Measurements from ENCODE around the gene TNFRSF19. TPM values are rescaled to one million over a fixed set of nuclear protein-coding genes. Genes with fewer than 3 reads are reported as not detected.

The TNFRSF19 gene
- total and polyA plus RNA-seq, 10 donors: 1.0 to 12.2 (median 3.8) TPM

DNA sequence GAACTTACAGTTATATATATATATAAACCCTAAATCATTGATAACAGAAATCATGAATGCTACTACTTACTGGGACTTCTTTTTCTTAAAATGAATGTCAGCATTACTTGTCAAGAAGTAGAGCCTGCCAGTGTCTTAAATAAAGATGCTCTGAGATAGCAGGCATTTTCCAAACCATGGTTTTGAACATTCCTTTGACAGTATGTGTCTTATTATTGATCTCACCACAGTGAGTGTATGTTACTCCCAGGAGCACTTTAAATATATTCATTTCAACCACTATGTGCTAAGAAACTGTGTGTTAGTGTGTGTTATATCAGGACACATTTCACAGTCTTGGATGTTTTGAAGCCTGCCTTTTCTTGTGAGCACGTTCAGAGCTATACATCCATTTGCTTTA is 28.2 kb downstream of the TNFRSF19 start:
- H3K9me3 ChIP-seq: peaks cover 0 to 9% (median 3%) of the 10 kb centered on the region in 8 donors
- no peaks in the 10 kb centered on the region for H3K4me1 ChIP-seq
- peaks cover 0 to 12% (median 0%) of the 10 kb centered on the region in 6 donors for H3K36me3 ChIP-seq
- WGBS, 5 donors: 69 to 89% (median 85%) methylated on average over 1 of the region's 1 CpG
- H3K27ac ChIP-seq: no peak overlapping the region
- TF ChIP-seq, protein P1, sequence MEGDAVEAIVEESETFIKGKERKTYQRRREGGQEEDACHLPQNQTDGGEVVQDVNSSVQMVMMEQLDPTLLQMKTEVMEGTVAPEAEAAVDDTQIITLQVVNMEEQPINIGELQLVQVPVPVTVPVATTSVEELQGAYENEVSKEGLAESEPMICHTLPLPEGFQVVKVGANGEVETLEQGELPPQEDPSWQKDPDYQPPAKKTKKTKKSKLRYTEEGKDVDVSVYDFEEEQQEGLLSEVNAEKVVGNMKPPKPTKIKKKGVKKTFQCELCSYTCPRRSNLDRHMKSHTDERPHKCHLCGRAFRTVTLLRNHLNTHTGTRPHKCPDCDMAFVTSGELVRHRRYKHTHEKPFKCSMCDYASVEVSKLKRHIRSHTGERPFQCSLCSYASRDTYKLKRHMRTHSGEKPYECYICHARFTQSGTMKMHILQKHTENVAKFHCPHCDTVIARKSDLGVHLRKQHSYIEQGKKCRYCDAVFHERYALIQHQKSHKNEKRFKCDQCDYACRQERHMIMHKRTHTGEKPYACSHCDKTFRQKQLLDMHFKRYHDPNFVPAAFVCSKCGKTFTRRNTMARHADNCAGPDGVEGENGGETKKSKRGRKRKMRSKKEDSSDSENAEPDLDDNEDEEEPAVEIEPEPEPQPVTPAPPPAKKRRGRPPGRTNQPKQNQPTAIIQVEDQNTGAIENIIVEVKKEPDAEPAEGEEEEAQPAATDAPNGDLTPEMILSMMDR (IDR thresholded peaks at IDR 0.05 in 8 of 11, conservative IDR thresholded peaks at IDR 0.05 in 3 of 11): no peak
- no peak for TF ChIP-seq POLR2A (IDR thresholded peaks at IDR 0.05)
- TF ChIP-seq POLR2AphosphoS5 (IDR thresholded peaks at IDR 0.05): no peak
- intact Hi-C loops (cut with DNase I; ENCODE audit: low total_unique reads): no loop called here
- no peak overlapping the region for H3K4me3 ChIP-seq
- H3K27me3 ChIP-seq (replicated peaks in 1 of 7): peaks cover 0 to 11% (median 0%) of the 10 kb centered on the region in 7 donors
- DNase-seq: no peak

DNA sequence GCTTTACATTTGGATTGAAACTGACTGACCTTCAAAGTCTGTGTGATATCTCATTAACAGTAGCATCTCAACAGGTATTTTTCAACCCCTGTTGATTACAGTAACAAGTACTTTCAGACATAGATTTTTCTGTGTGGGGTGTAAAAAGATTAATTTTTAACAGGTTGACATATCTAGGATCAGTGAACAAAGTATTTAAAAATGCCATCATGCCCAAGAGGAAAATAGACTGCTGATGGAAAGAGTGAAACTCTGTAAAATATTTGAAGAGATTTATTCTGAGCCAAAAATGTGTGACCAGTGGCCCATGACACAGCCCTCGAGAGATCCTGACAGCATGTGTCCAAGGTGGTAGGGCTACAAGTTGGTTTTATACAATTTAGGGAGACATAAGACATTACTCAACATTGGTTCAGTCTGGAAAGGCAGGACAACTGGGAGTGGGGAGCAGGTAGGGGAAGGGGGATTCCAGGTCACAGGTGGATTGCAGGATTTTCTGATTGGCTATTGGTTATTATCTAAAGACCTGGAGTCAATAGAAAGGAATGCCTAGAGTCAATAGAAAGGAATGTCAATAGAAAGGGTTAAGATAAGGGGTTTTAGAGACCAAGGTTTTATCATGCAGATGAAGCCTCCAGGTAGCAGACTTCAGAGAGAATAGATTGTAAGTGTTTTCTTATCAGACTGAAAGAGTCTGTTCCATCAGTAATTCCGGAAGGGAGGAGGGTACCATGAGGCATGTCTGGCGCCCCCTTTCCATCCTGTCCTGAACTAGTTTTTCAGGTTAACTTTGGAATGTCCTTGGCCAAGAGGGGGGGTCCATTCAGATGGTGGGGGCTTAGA is 29.1 kb downstream of the TNFRSF19 start:
- peaks cover 0 to 9% (median 3%) of the 10 kb centered on the region in 8 donors for H3K9me3 ChIP-seq
- intact Hi-C loops (cut with DNase I; ENCODE audit: low total_unique reads): no loop called here
- H3K27me3 ChIP-seq (replicated peaks in 1 of 7): peaks cover 0 to 4% (median 0%) of the 10 kb centered on the region in 7 donors
- WGBS, 5 donors: 76 to 89% (median 86%) methylated on average over 3 of the region's 3 CpGs
- H3K27ac ChIP-seq: no peak overlapping the region
- TF ChIP-seq, protein P1 (IDR thresholded peaks at IDR 0.05 in 8 of 11, conservative IDR thresholded peaks at IDR 0.05 in 3 of 11): no peak
- no peak for TF ChIP-seq POLR2A (IDR thresholded peaks at IDR 0.05)
- no peak for TF ChIP-seq POLR2AphosphoS5 (IDR thresholded peaks at IDR 0.05)
- DNase-seq: no peak
- H3K4me3 ChIP-seq: no peak overlapping the region
- H3K36me3 ChIP-seq: peaks cover 0 to 5% (median 0%) of the 10 kb centered on the region in 6 donors
- no peaks in the 10 kb centered on the region for H3K4me1 ChIP-seq

DNA sequence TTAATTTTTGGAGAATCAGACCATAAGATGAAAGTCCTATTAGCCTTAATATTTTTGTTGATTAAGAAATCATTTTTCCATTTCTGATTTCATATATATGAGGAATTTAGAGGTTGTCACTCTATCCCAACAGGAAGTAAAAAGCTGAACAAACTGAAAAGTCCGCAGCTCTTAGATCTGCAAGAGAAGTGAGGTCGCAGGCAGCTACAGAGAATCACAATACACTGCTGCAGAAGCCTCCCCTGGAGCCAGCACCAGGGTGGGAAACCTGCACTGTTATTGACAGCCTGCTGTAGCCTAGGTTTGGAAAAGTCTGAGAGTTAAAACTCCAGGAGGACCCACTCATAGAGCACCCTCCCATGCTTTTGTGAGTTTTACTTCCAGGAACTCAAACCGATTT is 29.9 kb downstream of the TNFRSF19 start:
- intact Hi-C loops (cut with DNase I; ENCODE audit: low total_unique reads): no loop called here
- TF ChIP-seq POLR2AphosphoS5 (IDR thresholded peaks at IDR 0.05): no peak
- TF ChIP-seq POLR2A (IDR thresholded peaks at IDR 0.05): no peak
- TF ChIP-seq, protein P1 (IDR thresholded peaks at IDR 0.05 in 8 of 11, conservative IDR thresholded peaks at IDR 0.05 in 3 of 11): no peak
- no peak overlapping the region for H3K27ac ChIP-seq
- DNase-seq: no peak
- WGBS, 5 donors: 65 to 85% (median 76%) methylated on average over 3 of the region's 3 CpGs
- no peaks in the 10 kb centered on the region for H3K36me3 ChIP-seq
- H3K4me3 ChIP-seq: no peak overlapping the region
- no peaks in the 10 kb centered on the region for H3K27me3 ChIP-seq (replicated peaks in 1 of 7)
- H3K9me3 ChIP-seq: peaks cover 0 to 9% (median 3%) of the 10 kb centered on the region in 8 donors
- no peaks in the 10 kb centered on the region for H3K4me1 ChIP-seq

DNA sequence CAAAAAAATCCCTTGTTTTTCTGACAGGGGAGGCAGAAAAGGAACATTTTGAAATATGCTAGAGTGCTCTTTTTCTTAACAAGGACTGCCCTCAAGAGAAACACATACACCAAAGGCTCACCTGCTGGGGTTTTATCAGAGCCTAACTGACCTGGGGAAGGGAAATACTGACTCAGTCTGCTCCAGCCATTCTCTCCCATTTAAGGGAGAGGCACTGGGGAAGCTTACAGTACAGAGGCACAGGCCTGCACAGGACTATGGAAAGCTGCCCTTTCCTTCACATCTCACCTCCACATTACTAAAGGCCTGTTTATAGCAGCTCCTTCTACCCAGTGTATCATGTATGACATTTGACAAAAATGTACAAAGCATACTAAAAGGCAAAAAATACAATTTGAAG is 30.3 kb downstream of the TNFRSF19 start:
- intact Hi-C loops (cut with DNase I; ENCODE audit: low total_unique reads): no loop called here
- Histone ChIP-seq H3K9me3 (peaks cover 0 to 9% (median 3%) of the 10 kb centered on the region in 8 donors), H3K4me3 (no peak overlapping the region), H3K27ac (no peak overlapping the region), H3K27me3 (replicated peaks in 1 of 7) (no peaks in the 10 kb centered on the region), H3K4me1 (no peaks in the 10 kb centered on the region), H3K36me3 (no peaks in the 10 kb centered on the region)
- no peak for TF ChIP-seq POLR2A (IDR thresholded peaks at IDR 0.05)
- TF ChIP-seq, protein P1 (IDR thresholded peaks at IDR 0.05 in 8 of 11, conservative IDR thresholded peaks at IDR 0.05 in 3 of 11): no peak
- TF ChIP-seq POLR2AphosphoS5 (IDR thresholded peaks at IDR 0.05): no peak
- DNase-seq: no peak

Data from spleen (tissue), 11 donors.